HG02610 (cell line): Measurements from ENCODE around the gene GUCD1.
A peak's percentile ranks its signal among the peaks of the same experiment; 100 is the strongest.
"Not testable (repeated sequence)": the region's sequence is repeated elsewhere in the genome, so short reads cannot be mapped to it uniquely, and the experiment has no call there.

Source experiments
- ATAC-seq: cut with Tn5 transposase; IDR thresholded peaks from one replicate; pipeline ENCODE4 v1.9.1; 2021; ENCODE audit warnings: mild to moderate bottlenecking, moderate library complexity; ENCODE audit not compliant: unreplicated experiment

The GUCD1 gene

DNA sequence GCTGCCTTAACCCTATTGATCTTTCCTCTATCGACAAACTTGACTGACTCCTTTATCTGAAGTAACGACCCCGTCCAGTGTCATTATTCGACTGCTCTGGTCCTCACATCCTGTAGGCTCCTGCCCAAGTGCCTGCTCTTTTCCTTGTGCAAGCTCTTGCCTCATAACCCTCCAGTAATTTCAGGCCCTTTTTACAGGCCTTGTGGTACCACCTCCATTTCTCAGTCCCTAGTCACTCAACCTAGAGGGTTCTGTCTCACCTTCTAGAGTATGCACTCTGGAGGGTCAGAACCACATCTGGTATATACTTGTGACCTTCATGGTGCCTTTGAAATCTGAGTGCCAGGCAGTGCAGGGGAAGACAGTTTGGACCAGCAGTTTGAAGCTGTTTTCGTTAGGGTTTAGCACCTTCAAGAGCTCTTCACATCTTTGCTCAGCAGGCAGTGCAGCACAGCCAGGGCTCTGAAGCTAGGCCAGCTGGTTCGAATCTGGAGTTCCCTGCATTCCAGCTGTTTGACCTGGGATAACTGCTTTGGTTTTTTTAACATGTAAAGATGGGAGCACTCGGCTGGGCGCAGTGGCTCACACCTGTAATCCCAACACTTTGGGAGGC is 12.1 kb upstream of the GUCD1 start:
- no peak for ATAC-seq

DNA sequence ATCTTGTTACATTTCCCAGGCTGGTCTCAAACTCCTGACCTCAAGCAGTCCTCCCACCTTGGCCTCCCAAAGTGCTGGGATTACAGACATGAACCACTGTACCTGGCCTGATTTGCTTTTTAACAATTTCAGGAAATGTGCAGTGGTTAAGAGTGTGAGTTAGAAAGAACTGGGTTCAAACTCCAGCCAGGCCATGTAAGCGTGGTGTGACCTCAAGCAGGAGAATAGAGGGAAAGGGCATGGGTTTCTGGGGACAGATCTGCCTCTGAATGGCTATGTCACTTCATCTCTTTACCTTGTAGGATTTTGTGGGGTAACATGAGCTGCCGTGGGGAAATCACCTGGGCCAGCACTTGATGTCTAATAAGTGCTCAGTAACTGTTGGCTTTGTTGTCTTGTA is 10.1 kb upstream of the GUCD1 start:
- no peak for ATAC-seq

DNA sequence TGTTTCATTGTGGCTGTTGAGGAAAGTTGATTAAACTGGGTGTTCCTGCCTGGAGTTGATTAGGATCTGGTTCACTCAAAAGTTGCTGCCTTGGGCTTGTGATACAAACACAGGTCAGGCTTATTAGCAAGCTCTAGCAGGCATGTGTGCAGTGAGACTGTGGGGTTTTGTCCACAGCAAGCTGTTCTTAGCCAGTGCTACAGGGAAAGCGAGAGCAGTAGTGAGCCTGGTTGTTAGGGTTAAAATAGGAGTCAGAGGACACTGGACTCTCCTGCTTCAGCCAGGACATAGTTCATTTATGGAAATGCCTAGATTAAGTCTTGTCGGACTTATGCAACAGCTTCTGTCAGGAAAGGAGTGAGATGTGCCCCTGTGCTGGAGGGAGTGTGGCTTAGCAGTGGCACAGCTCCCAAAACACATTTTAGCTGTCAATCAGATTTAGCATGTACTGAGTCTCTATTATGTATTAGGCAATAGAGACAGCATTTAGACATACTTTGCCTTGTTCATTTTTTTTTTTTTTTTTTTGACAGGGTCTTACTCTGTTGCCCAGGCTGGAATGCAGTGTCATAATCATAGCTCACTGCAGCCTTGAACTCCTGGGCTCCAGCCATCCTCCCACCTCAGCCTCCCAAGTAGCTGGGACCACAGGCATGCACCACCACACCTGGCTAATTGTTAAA is 9.6 kb upstream of the GUCD1 start:
- ATAC-seq = no peak

DNA sequence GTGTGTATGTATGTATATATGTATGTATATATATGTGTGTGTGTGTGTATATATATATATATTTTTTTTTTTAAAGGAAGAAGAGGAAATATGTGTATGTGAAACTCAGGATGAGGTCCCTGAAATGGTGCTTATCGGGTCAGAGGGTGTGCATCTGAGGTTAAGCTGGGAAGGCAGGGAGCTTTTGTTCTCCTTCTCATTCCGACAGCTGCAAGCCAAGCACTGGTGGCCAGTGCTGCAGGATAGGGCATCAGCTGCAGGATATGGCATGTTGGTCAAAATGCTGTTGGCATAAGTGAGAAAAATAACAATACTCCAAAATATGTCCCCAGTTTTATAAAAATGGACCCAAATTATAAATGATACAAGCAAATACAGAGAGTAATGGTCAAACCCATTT is 8.3 kb upstream of the GUCD1 start:
- ATAC-seq = no peak

DNA sequence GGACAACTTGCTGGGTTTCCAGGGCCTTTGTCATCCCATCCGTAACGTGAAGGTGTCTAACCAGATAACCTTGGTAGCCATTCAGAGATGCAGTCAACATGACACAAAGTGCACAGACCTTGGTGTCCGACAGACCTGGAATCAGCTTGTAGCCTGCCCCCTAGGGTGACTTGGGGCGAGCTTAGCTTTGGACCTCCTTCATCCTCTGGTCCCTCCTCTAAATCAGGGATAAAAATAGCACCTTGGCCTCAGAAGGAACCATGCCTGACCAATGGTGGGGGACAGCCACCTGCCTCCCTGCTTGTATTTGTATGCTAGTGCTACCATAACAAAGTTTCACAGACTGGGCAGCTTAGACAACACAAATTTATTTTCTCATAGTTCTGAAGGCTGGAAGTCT is 4.5 kb upstream of the GUCD1 start:
- ATAC-seq = no peak

DNA sequence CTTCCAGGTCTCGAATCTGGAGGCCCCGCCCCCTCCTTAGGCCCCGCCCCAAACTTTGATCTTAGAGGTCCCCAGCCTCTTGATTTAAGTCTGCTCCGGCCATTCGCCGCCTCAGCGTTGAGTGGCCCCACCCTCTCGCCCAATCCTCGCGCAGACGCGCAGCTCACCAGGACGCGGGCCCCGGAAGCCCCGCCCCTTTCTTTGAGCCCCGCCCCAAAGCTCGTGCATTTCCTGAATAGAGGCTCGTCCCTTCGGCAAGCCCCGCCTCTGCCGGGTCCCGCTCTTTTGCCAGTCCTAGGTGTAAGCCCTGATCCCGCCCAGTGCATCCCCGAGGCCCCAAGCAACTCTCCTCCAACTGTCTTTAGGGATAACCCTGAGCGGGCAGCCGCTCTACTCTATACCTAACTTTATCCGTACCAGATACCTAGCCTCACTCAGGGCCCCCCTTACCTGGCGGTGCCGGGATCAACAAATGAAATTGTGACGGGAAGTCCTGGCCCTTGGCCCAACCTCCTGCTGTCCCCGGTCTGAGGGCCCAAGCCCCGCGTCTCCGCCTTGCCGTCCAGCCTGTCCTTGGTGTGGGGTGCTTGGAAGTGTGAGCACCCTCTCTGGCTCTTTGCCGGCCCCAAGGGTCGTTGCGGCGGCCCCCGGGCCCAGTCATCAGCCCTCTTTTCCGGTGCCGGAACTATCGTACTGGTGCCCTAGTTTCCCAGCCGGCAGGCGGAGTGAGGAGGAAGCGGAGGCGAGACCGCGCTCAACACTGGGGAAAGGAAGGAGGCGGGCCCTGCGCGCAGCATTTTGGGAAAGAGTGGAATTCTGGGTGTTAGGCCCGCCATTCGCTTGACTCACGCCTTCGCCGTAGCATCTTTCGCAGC is 464 bp upstream of the GUCD1 start, which contains the start of gene SNRPD3:
SNRPD3 (plus strand) TSS at position 835 of the 875 bp plus-strand sequence. CDS start 1,676 bp downstream, outside the sequence.
- peak; percentile 67 for ATAC-seq

DNA sequence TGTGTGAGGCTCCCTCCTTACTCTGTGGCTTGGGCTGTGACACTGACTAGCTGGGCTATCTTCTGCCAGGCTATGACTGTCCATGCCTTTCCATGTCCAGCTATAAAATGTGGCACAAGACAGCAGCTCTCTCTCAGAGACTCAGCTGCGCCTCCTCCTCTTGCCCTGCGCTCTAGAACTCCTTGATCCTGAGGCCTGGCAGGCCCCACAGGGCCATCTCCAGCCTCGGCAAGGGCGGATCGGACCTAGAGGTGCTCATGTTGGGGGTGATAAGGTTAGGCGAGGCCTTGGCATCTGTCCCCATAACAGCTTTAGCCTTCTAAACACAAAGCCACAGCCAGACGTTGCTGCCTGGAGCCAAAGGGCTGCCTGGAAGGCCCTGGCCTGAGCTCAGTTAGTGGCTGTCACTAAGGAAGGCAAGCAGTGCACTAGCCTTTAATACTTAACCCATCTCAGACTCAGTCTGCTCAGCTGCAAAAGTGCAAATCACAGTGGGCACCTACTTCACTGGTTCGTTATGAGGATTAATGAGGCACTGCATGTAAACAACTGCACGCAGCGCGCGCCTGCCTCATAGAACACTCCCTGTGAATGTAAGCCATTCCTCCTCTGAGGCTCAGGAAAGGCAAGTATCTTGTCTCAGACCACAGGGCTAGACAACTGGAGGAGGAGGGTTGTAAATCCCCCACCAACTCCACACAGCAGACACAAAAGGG is 1.2 kb downstream of the GUCD1 start:
- no peak for ATAC-seq

DNA sequence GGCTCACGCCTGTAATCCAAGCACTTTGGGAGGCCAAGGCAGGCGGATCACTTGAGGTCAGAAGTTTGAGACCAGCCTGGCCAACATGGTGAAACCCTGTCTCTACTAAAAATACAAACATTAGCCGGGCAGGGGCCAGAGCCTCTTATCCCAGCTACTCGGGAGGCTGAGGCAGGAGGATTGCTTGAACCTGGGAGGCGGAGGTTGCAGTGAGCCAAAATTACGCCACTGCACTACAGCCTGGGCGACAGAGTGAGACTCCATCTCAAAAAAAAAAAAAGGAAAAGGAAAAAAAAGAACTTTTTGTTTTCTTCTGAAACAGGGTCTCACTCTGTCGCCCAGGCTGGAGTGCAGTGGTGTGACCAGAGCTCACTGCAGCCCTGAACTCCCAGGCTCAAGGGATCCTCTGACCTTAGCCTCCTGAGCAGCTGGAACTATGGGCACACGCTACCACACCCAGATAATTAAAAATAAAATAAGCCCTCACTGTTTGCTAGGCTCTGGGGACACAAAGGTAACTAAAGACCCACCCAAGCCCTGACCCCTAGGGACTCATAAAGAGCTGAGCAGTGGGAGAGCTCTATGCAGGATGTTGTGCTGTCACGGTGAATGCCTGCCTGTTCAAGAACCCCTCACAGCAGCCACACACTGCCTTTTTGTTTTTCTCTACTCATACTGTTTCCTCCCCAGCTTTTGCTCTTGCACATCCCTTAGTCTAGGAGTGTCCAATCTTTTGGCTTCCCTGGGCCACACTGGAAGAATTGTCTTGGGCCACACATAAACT is 2.2 kb downstream of the GUCD1 start:
- not testable (repeated sequence) for ATAC-seq

DNA sequence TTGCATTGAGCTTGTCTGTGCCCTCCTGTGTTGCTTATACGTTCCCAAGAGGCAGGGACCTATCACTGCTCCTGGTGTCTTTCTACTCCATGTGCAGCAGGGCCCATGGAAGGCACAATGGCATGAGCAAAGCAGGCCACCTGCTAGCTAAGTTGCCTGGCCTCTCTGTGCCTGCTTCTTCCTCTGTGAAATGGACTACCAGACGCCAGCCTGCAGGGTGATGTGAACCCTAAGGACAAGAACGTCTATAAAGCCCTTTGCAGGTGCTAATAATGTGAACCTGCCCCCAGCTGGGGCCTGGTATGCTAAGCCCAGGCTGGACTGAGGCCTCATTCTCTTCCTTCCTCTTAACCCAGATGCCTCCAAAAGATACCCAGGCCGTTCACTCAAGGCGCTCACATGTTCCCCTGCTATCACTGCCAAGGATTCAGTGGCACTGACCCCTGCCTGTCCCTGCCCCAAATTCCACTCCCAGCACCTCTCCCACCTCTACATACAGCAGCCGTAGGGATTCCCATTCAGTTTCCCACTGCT is 4.0 kb downstream of the GUCD1 start:
- ATAC-seq = no peak

DNA sequence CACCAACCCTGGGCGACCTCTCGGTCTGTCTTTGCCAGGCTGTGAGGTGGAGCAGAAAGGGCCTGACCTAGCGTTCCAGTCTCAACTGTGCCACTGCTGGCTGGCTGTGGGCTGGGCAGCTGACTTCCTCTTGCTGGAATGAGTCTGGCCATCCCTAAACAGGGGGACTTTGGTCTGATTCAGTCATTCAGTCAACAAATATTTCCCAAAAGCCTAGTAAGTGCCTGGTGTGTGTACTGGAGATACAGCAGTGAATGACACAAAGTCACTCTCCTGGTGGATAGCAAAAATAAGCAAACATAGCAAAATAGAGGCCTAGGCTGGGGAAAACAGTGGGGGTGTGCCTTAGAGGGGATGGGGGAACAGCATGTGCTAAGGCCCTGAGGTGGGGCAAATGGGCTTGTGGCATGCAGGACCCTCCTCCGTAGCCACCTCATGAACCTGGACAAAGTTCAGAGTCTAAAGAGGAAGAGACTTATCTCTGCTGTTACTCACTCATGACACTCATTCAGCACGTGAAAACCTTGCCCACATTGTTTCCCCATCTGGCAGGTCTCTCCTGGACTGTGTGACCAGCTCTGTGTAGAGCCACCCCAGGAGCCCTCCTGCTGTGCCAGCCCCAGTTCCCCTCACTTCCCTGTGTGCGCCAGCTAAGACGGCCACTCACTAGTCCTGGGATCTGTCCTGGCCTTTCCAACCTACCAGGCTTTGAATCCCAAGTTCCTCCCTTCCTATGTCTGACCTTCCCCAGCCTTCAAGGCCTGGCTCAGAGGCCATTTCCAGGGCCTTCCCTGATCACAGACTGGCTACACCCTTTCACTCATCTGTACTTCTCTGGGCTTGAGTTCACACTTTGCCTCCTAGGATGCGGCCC is 4.7 kb downstream of the GUCD1 start:
- no peak for ATAC-seq

DNA sequence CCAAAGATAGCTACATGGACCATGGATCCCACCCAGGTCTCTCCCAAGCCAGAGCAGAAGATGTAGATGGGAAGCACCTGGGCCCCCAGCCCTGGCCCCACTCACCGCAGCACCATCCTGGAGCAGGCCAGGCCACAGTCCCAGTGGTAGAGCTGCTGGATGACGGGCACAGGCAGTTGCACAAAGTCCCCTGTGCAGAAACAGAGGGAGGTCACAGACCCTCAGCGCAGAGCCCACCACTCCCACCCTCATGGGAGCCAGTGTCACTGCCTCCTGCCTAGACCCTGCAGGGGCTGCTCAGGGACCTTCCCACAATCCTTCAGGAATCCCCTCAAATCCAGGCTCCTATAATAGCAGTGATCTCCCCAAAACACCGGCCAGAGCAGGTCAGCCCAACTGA is 6.1 kb downstream of the GUCD1 start:
- ATAC-seq = no peak

DNA sequence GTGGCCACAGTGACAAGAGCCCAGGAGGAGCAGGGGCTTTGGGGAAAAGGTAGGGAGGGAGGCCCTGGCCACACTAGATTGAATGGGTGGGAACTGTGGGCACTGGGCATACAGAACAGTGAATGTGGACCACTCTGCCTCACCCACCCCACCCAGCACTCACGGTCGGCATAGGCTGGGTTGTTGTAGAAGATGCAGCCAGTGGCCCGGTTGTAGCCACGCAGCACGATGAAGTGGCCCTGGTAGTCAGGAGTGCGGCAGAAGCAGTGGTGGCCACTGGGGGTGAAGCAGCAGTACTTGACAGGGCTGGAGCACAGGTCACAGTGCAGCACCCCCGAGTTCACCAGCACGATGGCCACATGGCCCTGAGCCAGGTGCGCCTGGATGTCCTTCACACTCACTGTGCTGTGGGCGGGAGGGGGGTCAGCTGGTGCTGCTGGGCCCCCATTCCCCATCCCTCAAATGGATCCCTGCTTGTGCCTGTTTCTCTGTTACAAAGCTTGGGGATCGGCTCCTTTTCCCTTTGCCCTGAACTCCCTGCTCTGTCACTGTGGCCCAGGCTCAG is 11.2 kb downstream of the GUCD1 start:
- no peak for ATAC-seq

DNA sequence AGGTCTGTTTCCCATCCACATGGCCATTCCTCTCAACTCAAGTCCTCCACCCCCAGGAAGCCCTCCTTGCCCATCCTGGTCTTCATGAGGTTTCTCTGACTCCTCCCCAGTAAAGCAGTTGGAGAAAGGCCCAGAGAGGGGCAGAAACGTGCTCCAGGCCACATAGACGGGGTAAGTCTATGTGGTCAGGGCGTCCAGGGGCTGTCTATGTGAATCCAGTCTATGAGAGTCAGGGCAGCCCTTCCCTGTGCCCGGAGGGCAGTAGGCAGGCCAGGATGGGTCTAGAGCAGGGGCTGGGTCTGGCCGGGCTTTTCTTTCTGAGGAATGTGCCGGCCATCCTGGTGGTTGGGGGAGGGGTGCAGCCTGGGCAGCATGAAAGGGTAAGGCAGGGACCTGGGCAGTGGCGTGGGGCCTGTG is 11.7 kb downstream of the GUCD1 start:
- no peak for ATAC-seq

DNA sequence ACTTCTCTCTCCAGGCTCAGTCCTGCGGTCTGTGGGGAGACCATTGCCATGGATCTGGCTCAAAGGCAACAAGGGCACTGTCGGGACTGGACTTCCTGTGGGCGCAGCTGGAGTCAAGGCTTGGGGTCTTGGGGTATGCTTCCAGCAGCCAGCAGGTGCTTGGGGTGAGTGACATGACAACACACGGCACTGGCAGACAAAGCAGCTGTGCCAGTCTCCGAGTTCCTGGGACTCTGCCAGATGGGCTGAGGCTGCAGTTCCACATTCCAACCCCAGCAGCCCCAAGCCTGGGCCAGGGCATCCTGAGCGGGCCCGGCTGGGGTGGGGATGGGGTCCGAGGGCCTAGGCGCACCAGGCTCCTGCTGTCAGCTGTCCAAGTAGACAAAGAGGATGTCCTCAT is 12.3 kb downstream of the GUCD1 start:
- ATAC-seq = no peak

DNA sequence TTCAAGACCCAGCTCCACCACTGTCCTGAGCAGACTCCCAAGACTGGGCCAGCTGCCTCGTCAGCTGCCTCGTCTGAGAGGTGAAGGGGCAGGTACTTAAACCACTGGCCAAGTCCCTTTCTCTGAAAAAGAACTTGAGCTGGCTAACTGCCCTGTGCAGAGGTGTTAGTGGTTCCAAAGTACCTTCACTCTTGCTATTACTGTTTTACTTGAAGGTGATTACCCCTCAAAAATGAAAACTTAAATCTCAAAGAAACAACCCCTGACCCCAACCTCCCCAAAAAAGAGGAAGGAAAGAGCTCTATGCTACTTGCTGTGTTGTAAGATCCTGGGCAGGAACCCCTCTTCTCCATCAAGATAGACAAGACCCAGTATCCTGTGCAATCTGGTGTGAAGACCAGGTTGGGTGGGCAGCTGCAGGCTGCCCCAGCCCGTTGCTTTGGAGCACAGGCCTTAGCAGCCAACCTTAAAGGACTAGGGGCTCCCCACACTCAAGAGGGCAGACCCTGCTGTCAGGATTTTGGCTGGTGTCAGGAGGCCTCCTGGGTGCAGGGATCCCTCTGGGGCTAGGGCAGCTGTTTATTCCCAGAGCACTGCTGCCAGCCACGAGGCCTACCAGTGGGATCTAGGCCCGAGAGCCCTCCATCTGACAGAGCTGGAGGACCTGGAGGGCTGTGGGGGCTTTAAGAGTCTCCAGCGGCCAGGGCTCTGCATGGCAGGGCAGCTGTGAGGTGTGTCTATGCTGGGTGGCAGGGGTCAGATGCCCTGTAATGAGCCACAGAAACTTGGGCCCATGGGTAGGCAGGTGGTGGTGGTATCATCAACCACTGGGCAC is 13.0 kb downstream of the GUCD1 start:
- no peak for ATAC-seq

DNA sequence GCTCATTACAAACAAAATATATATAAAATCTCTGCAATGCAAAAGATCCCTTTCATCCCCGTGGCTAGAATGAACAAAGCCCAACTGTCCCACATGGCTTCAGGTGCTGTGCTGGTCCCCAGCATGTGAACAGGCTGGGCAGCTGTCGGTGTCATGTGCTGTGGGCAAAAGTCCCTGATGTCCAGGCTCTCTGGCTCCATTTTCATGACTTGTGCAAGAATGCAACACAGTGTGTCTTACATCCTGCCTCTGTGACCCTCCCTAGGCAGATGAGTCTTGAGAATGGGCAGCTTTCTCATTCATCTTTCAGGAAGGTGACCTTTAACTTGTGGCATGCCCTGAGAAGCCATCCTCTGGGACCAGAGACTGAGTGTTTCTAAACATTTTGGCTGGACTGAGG is 14.5 kb downstream of the GUCD1 start:
- no peak for ATAC-seq

DNA sequence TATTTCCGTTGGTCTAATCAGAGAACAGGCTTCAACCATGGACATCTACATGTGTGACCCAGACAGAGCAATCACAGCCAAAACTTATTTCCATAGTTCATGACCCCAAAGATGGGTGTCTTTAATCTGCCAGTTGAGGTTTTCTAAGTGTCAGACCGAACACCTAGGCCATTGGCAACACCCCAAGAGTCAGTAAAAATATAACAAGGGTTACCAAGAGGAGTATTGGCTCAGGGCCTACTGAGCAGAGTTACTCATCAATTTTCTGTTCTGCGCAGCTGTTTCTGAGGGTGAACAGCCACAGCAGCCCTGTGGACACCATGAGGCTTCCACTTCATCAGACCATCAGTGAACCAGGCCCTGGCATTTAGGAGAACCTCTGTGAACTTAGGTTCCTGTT is 18.8 kb downstream of the GUCD1 start:
- no peak for ATAC-seq

DNA sequence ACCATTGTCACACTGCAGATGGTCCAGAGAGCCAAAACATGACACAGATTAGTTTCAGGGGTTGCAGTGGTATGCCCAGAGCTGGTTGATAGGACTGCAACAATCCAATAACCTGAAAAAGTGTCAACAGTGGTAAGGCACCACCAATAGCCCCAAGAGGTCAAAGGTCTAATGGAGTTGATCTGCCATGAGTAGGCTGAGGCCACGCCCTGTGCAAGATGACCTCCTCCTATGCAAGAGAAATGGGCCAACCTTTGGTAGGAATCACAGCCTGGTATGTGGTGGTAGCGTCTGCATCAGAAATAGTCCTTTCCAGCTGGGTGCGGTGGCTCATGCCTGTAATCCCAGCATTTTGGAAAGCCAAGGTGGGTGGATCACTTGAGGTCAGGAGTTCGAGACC is 19.6 kb downstream of the GUCD1 start:
- no peak for ATAC-seq
